ENCODE measurements around the gene ATR. TPM values are rescaled to one million over a fixed set of nuclear protein-coding genes. Genes with fewer than 3 reads are reported as not detected.

ATR gene
- total RNA-seq, 1 experiment from 2014 or later, result 17.5 TPM

DNA sequence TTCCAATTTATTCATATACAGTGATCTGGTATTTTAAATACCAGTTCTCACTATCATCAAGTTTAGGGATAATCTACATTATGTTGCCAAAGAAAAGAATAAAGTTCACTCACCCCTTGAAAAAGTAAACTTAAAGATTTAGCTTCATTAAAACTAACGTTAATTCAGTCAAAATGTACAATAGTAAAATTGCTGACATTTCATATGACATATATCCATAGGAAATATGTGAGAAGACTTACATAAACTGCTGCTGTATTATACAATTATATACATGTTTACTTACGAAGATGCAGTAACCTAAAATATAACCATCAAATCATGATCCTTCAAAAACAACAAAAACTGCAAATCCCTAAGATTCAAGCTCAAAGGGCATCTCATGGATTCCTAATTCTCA, 44.0 kb downstream of the ATR start:
- POLR2A ChIA-PET, result no interaction called here
- no peaks in the 10 kb centered on the region for H3K4me1 Mint-ChIP-seq (ENCODE audit: low read depth, unreplicated experiment)
- Histone ChIP-seq H3K4me1 (no peaks in the 10 kb centered on the region), H3K4me3 (ENCODE audit: low read depth, low read length) (no peak overlapping the region), H3K27me3 (replicated peaks; ENCODE audit: control insufficient read depth, insufficient read depth, low read length) (no peaks in the 10 kb centered on the region), H3K9me3 (no peaks in the 10 kb centered on the region), H3K36me3 (ENCODE audit: control insufficient read depth, insufficient read depth, low read length) (no peaks in the 10 kb centered on the region)
- H3K4me3 Mint-ChIP-seq (ENCODE audit: unreplicated experiment), result no peak overlapping the region
- CTCF ChIA-PET, result no interaction called here
- DNase-seq, result no peak
- intact Hi-C loops (cut with micrococcal nuclease; ENCODE audit: unreplicated experiment), result no loop called here
- no TSS peak for BruUV-seq (replicated peaks)
- TF ChIP-seq, protein P1, sequence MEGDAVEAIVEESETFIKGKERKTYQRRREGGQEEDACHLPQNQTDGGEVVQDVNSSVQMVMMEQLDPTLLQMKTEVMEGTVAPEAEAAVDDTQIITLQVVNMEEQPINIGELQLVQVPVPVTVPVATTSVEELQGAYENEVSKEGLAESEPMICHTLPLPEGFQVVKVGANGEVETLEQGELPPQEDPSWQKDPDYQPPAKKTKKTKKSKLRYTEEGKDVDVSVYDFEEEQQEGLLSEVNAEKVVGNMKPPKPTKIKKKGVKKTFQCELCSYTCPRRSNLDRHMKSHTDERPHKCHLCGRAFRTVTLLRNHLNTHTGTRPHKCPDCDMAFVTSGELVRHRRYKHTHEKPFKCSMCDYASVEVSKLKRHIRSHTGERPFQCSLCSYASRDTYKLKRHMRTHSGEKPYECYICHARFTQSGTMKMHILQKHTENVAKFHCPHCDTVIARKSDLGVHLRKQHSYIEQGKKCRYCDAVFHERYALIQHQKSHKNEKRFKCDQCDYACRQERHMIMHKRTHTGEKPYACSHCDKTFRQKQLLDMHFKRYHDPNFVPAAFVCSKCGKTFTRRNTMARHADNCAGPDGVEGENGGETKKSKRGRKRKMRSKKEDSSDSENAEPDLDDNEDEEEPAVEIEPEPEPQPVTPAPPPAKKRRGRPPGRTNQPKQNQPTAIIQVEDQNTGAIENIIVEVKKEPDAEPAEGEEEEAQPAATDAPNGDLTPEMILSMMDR (IDR thresholded peaks at IDR 0.05; ENCODE audit: insufficient read depth in 1 of 2, low read depth in 1 of 2, low read length in 1 of 2, severe bottlenecking in 1 of 2, unreplicated experiment in 1 of 2), result no peak
- no peaks in the 10 kb centered on the region for H3K27me3 Mint-ChIP-seq (ENCODE audit: insufficient read depth, unreplicated experiment)
- no peak overlapping the region for H3K27ac Mint-ChIP-seq (ENCODE audit: unreplicated experiment)
- peaks cover 13% of the 10 kb centered on the region for H3K36me3 Mint-ChIP-seq (ENCODE audit: insufficient read depth, unreplicated experiment)
- no peaks in the 10 kb centered on the region for H3K9me3 Mint-ChIP-seq (ENCODE audit: unreplicated experiment)

DNA sequence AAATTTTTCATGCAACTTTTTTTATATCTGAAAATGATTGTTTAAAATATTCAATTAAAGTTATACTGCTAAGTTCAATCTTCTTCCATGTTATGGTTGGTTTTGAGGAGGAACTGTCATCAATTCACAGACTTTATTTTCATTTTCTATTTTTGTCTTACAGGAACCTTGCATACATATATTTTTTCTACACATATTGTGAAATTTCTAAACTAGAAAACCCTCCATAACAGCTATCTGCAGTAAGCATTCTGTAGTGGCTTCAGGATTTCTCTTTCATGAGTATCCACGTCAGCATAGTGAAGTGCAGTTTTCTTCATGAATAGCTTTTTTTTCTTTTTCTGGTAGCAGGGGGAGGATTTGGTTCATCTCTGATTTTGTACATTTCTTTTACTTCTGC, 48.2 kb downstream of the ATR start:
- no peak for DNase-seq
- Mint-ChIP-seq H3K36me3 (ENCODE audit: insufficient read depth, unreplicated experiment) (peaks cover 13% of the 10 kb centered on the region), H3K4me1 (ENCODE audit: low read depth, unreplicated experiment) (no peaks in the 10 kb centered on the region), H3K27me3 (ENCODE audit: insufficient read depth, unreplicated experiment) (no peaks in the 10 kb centered on the region), H3K27ac (ENCODE audit: unreplicated experiment) (no peak overlapping the region), H3K4me3 (ENCODE audit: unreplicated experiment) (no peak overlapping the region), H3K9me3 (ENCODE audit: unreplicated experiment) (no peaks in the 10 kb centered on the region)
- Histone ChIP-seq H3K36me3 (ENCODE audit: control insufficient read depth, insufficient read depth, low read length) (no peaks in the 10 kb centered on the region), H3K4me1 (no peaks in the 10 kb centered on the region), H3K4me3 (ENCODE audit: low read depth, low read length) (no peak overlapping the region), H3K9me3 (no peaks in the 10 kb centered on the region), H3K27me3 (replicated peaks; ENCODE audit: control insufficient read depth, insufficient read depth, low read length) (no peaks in the 10 kb centered on the region)
- intact Hi-C loops (cut with micrococcal nuclease; ENCODE audit: unreplicated experiment), result no loop called here
- BruUV-seq (replicated peaks), result no TSS peak
- CTCF ChIA-PET, result no interaction called here
- POLR2A ChIA-PET, result no interaction called here
- TF ChIP-seq, protein P1 (IDR thresholded peaks at IDR 0.05; ENCODE audit: insufficient read depth in 1 of 2, low read depth in 1 of 2, low read length in 1 of 2, severe bottlenecking in 1 of 2, unreplicated experiment in 1 of 2), result no peak

DNA sequence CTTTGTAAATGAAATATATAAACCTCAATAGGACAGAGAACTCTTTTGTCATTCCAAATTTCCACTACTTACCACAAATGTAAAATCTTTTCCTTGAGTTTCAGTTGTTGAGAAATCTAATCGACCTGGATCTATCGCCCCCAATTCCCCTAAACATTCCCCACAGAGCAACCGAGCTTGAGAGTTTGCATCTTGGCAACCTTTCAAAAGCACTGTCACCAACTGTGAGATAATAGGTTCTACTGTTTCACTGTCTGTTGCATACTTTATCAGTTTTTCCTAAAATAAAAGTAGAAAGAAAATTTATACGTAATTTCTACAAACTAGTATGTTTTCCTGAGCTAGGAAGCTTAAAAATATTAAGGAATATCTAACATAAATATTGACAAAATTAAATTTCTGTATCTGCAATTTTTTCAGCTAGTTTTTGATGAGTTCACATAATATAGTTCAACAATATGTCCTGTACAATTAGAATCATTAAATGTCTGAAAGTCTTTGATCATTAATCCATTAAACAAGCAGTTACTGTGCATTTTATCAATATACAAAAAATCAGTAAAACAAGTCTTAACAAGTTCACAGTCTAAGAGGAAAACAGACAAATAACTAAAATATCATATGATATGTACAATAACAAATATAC, 54.5 kb downstream of the ATR start:
- ChIA-PET POLR2A (no interaction called here), CTCF (no interaction called here)

More for the DNA sequence above, 54.5 kb downstream of the ATR start:
- no peak overlapping the region for H3K4me3 ChIP-seq (ENCODE audit: low read depth, low read length)
- no peak for DNase-seq
- TF ChIP-seq, protein P1 (IDR thresholded peaks at IDR 0.05; ENCODE audit: insufficient read depth in 1 of 2, low read depth in 1 of 2, low read length in 1 of 2, severe bottlenecking in 1 of 2, unreplicated experiment in 1 of 2), result no peak
- H3K4me1 ChIP-seq, result no peaks in the 10 kb centered on the region
- intact Hi-C loops (cut with micrococcal nuclease; ENCODE audit: unreplicated experiment), result no loop called here
- H3K36me3 ChIP-seq (ENCODE audit: control insufficient read depth, insufficient read depth, low read length), result no peaks in the 10 kb centered on the region
- Mint-ChIP-seq H3K4me3 (ENCODE audit: unreplicated experiment) (no peak overlapping the region), H3K4me1 (ENCODE audit: low read depth, unreplicated experiment) (no peaks in the 10 kb centered on the region), H3K36me3 (ENCODE audit: insufficient read depth, unreplicated experiment) (no peaks in the 10 kb centered on the region), H3K9me3 (ENCODE audit: unreplicated experiment) (no peaks in the 10 kb centered on the region), H3K27me3 (ENCODE audit: insufficient read depth, unreplicated experiment) (no peaks in the 10 kb centered on the region), H3K27ac (ENCODE audit: unreplicated experiment) (no peak overlapping the region)
- no TSS peak for BruUV-seq (replicated peaks)
- H3K9me3 ChIP-seq, result no peaks in the 10 kb centered on the region
- H3K27me3 ChIP-seq (replicated peaks; ENCODE audit: control insufficient read depth, insufficient read depth, low read length), result no peaks in the 10 kb centered on the region

All from Caco-2 (cell line).